Upper lobe of right lung (tissue), 1 donor: ENCODE data around the gene GSKIP. TPM values are rescaled to one million over a fixed set of nuclear protein-coding genes. Genes with fewer than 3 reads are reported as not detected.

Experiments
- ATAC-seq: fragments of 200-7000 bp; cut with Tn5 transposase; one replicate; pipeline ENCODE4 v1.9.1; 2020; ENCODE audit warnings: mild to moderate bottlenecking, moderate library complexity
- DNase-seq: peaks from one replicate; pipeline ENCODE4 v3.0.0-alpha.2; 2020
- H3K27ac ChIP-seq: fragments of 200-600 bp; one replicate; pipeline ENCODE4 v1.8.0; 2022
- H3K27me3 ChIP-seq: fragments of 200-600 bp; one replicate; pipeline ENCODE4 v1.8.0; 2022; ENCODE audit warnings: mild to moderate bottlenecking
- H3K36me3 ChIP-seq: fragments of 200-600 bp; one replicate; pipeline ENCODE4 v1.8.0; 2022
- H3K4me1 ChIP-seq: fragments of 200-600 bp; one replicate; pipeline ENCODE4 v1.8.0; 2022
- H3K4me3 ChIP-seq: fragments of 200-600 bp; one replicate; pipeline ENCODE4 v1.8.0; 2022; ENCODE audit warnings: mild to moderate bottlenecking
- H3K9me3 ChIP-seq: fragments of 200-600 bp; one replicate; pipeline ENCODE4 v1.8.0; 2022
- CTCF ChIP-seq: fragments of 200-600 bp; IDR thresholded peaks from one replicate; pipeline ENCODE4 v1.8.0; 2022; ENCODE audit warnings: antibody characterized with exemption
- intact Hi-C: fragments of 100-400 bp; cut with DNase I; formaldehyde crosslinking; loops from one replicate; pipeline ENCODE4 v1.11.0; 2022
- long read RNA-seq: library from polyadenylated mRNA; unstranded; transcript quantifications from one replicate; pipeline ENCODE4 v2.0.0, GENCODE V29; 2021
- total RNA-seq: library from RNA; stranded (reverse); fragmentation: NEBNext Ultra II Directional; extraction: Animal tissue kit (Norgen Biotek cat#: 25700); gene quantifications from one replicate; pipeline ENCODE4 v1.2.1, GENCODE V29; 2021
- donor health status: DM: no; HTN: yes; CAD: no; lungs with severe emphysema.

Gene GSKIP
- total RNA-seq, result 13.9 TPM
- long read RNA-seq, transcript GSKIP-205 (4 exons, 2,218 nt), result major isoform, 14 of 19 reads
- long read RNA-seq, partial matches to known transcripts, result 4 of 19 reads
- long read RNA-seq, other reads (novel, unspliced or antisense), result 1 of 19 reads

- peaks cover 26% of the 10 kb centered on the region for H3K4me1 ChIP-seq
- intact Hi-C loops, result no loop called here
- no peaks in the 10 kb centered on the region for H3K27me3 ChIP-seq
- peak; percentile 98 for ATAC-seq
- no peaks in the 10 kb centered on the region for H3K9me3 ChIP-seq
- H3K27ac ChIP-seq, result peak within 1 kb of the TSS; percentile 91
- H3K4me3 ChIP-seq, result peak within 1 kb of the TSS; percentile 97
- TF ChIP-seq CTCF, result no peak
- H3K36me3 ChIP-seq, result no peaks in the 10 kb centered on the region
- DNase-seq, result peak; percentile 97
These were observed at the start of gene GSKIP, which contains the start of gene ATG2B for GRCh38 chr14:96362965-96363750. Gene GSKIP (plus strand): TSS chr14:96363526. CDS start chr14:96382248, 18,722 bp downstream. Gene ATG2B (minus strand): TSS chr14:96363341. CDS start chr14:96362976, 365 bp downstream.

GRCh38 chr14:96316087-96316486 is 47.2 kb upstream of the GSKIP start:
- intact Hi-C loops, result no loop called here
- no peak for TF ChIP-seq CTCF
- H3K36me3 ChIP-seq, result peaks cover 96% of the 10 kb centered on the region

GRCh38 chr14:96318836-96319235 is 44.5 kb upstream of the GSKIP start:
- H3K9me3 ChIP-seq, result no peaks in the 10 kb centered on the region
- no peaks in the 10 kb centered on the region for H3K27me3 ChIP-seq
- H3K36me3 ChIP-seq, result peaks cover 96% of the 10 kb centered on the region
- DNase-seq, result no peak
- no peak for TF ChIP-seq CTCF
- no peak overlapping the region for H3K4me3 ChIP-seq
- no peak overlapping the region for H3K27ac ChIP-seq
- ATAC-seq, result no peak
- no peaks in the 10 kb centered on the region for H3K4me1 ChIP-seq
- intact Hi-C loops, result no loop called here

More at GRCh38 chr14:96316087-96316486, 47.2 kb upstream of the GSKIP start:
- H3K4me1 ChIP-seq, result no peaks in the 10 kb centered on the region
- H3K27ac ChIP-seq, result no peak overlapping the region
- no peaks in the 10 kb centered on the region for H3K9me3 ChIP-seq
- no peak overlapping the region for H3K4me3 ChIP-seq
- no peaks in the 10 kb centered on the region for H3K27me3 ChIP-seq
- no peak for ATAC-seq
- no peak for DNase-seq

GRCh38 chr14:96320605-96321004 is 42.7 kb upstream of the GSKIP start:
- Histone ChIP-seq H3K9me3 (no peaks in the 10 kb centered on the region), H3K4me1 (no peaks in the 10 kb centered on the region), H3K36me3 (peaks cover 96% of the 10 kb centered on the region), H3K4me3 (no peak overlapping the region), H3K27ac (no peak overlapping the region), H3K27me3 (no peaks in the 10 kb centered on the region)
- DNase-seq, result no peak
- intact Hi-C loops, result no loop called here
- ATAC-seq, result no peak
- TF ChIP-seq CTCF, result no peak

GRCh38 chr14:96324219-96324618 is 39.1 kb upstream of the GSKIP start:
- H3K4me1 ChIP-seq, result no peaks in the 10 kb centered on the region
- H3K27ac ChIP-seq, result no peak overlapping the region
- no peaks in the 10 kb centered on the region for H3K27me3 ChIP-seq
- H3K36me3 ChIP-seq, result peaks cover 87% of the 10 kb centered on the region
- intact Hi-C loops, result no loop called here
- no peaks in the 10 kb centered on the region for H3K9me3 ChIP-seq
- TF ChIP-seq CTCF, result no peak
- no peak overlapping the region for H3K4me3 ChIP-seq
- ATAC-seq (no peak), DNase-seq (no peak)
